ENCODE data around the gene PJA2.

DNA sequence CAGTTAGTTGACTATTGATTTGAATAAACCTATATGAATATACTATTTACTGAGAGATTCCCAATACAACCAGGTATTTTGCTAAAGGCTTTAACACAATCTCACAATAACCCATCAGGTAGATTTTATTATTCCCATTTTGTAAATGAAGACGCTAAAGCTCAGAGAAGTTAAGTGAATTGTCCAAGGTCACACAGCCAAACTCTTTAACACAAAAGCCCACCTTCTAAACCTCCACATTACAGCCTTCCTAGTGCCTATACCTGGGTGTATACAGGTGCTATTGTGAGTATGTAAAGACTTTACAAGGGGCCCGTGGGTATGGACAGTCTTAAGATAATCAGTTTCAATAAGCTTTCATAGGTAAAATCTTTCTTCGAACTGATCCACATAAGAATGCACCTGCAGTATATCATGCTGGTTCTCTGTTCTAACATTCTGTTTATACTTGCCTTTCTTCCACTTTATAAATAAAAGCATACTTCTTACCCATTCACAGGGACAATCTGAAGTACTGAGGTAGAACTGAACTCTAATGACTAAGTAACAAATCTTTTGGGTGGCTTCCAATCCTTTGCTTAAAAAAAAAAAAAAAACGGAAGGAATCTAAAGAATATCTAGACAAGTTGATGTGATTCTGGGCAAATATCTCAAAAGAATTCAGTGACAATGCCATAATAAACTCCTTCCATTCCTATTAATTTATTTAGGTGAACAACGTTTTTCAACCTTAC, 59.1 kb downstream of the PJA2 start:
- TF ChIP-seq, protein P1, sequence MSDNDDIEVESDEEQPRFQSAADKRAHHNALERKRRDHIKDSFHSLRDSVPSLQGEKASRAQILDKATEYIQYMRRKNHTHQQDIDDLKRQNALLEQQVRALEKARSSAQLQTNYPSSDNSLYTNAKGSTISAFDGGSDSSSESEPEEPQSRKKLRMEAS (IDR thresholded peaks at IDR 0.05) = no peak
- TF ChIP-seq RNF2 (IDR thresholded peaks at IDR 0.05; ENCODE audit: borderline replicate concordance, low read depth) (no peak), KDM1A (IDR thresholded peaks at IDR 0.05; ENCODE audit: low read depth) (no peak), SMC3 (IDR thresholded peaks at IDR 0.05) (no peak), MAZ (IDR thresholded peaks at IDR 0.05; ENCODE audit: borderline replicate concordance, low read depth, low read length) (no peak), BHLHE40 (IDR thresholded peaks at IDR 0.05; ENCODE audit: low read depth, low read length) (no peak), POLR2A (IDR thresholded peaks at IDR 0.05; ENCODE audit: low read length) (no peak), JUNB (IDR thresholded peaks at IDR 0.05) (no peak), CHD4 (IDR thresholded peaks at IDR 0.05; ENCODE audit: borderline replicate concordance) (no peak), RFX5 (IDR thresholded peaks at IDR 0.05) (no peak), FOSL2 (IDR thresholded peaks at IDR 0.05) (no peak), FOSL2 (CRISPR knock-in tag; IDR thresholded peaks at IDR 0.05) (no peak)
- TF ChIP-seq, protein P2, sequence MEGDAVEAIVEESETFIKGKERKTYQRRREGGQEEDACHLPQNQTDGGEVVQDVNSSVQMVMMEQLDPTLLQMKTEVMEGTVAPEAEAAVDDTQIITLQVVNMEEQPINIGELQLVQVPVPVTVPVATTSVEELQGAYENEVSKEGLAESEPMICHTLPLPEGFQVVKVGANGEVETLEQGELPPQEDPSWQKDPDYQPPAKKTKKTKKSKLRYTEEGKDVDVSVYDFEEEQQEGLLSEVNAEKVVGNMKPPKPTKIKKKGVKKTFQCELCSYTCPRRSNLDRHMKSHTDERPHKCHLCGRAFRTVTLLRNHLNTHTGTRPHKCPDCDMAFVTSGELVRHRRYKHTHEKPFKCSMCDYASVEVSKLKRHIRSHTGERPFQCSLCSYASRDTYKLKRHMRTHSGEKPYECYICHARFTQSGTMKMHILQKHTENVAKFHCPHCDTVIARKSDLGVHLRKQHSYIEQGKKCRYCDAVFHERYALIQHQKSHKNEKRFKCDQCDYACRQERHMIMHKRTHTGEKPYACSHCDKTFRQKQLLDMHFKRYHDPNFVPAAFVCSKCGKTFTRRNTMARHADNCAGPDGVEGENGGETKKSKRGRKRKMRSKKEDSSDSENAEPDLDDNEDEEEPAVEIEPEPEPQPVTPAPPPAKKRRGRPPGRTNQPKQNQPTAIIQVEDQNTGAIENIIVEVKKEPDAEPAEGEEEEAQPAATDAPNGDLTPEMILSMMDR (IDR thresholded peaks at IDR 0.05) = no peak
- TF ChIP-seq, protein P3, sequence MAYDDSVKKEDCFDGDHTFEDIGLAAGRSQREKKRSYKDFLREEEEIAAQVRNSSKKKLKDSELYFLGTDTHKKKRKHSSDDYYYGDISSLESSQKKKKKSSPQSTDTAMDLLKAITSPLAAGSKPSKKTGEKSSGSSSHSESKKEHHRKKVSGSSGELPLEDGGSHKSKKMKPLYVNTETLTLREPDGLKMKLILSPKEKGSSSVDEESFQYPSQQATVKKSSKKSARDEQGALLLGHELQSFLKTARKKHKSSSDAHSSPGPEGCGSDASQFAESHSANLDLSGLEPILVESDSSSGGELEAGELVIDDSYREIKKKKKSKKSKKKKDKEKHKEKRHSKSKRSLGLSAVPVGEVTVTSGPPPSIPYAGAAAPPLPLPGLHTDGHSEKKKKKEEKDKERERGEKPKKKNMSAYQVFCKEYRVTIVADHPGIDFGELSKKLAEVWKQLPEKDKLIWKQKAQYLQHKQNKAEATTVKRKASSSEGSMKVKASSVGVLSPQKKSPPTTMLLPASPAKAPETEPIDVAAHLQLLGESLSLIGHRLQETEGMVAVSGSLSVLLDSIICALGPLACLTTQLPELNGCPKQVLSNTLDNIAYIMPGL (CRISPR knock-in tag; IDR thresholded peaks at IDR 0.05; ENCODE audit: borderline replicate concordance) = no peak
- TF ChIP-seq, protein P4, sequence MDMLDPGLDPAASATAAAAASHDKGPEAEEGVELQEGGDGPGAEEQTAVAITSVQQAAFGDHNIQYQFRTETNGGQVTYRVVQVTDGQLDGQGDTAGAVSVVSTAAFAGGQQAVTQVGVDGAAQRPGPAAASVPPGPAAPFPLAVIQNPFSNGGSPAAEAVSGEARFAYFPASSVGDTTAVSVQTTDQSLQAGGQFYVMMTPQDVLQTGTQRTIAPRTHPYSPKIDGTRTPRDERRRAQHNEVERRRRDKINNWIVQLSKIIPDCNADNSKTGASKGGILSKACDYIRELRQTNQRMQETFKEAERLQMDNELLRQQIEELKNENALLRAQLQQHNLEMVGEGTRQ (IDR thresholded peaks at IDR 0.05) = no peak
